HG03135 (cell line): Measurements from ENCODE around the gene GNLY.

ENCODE experiments used
- ATAC-seq: cut with Tn5 transposase; IDR thresholded peaks from one replicate; pipeline ENCODE4 v1.9.1; 2021; ENCODE audit warnings: mild to moderate bottlenecking, moderate library complexity; ENCODE audit not compliant: unreplicated experiment

GNLY gene

GRCh38 chr2:85681776-85682175, 12.4 kb upstream of the GNLY start:
- no peak for ATAC-seq

- ATAC-seq, result no peak
Measured at GRCh38 chr2:85682378-85682777, 11.8 kb upstream of the GNLY start.

GRCh38 chr2:85684380-85684779, 9.8 kb upstream of the GNLY start:
- ATAC-seq, result no peak

- no peak for ATAC-seq
Measured at GRCh38 chr2:85684806-85685205, 9.4 kb upstream of the GNLY start.

GRCh38 chr2:85690932-85691331, 3.2 kb upstream of the GNLY start:
- no peak for ATAC-seq

GRCh38 chr2:85692039-85692645, 2.0 kb upstream of the GNLY start:
- no peak for ATAC-seq

- no peak for ATAC-seq
Measured at GRCh38 chr2:85695121-85695520, 963 bp downstream of the GNLY start.

- no peak for ATAC-seq
Measured at GRCh38 chr2:85695691-85696668, 1.8 kb downstream of the GNLY start.

- ATAC-seq, result no peak
Measured at GRCh38 chr2:85697096-85697495, 2.9 kb downstream of the GNLY start.

GRCh38 chr2:85697716-85698115, 3.6 kb downstream of the GNLY start:
- no peak for ATAC-seq

GRCh38 chr2:85698184-85698879, 4.2 kb downstream of the GNLY start:
- ATAC-seq, result no peak

- no peak for ATAC-seq
Measured at GRCh38 chr2:85698880-85699254, 4.7 kb downstream of the GNLY start.

- no peak for ATAC-seq
Measured at GRCh38 chr2:85699325-85699724, 5.2 kb downstream of the GNLY start.

GRCh38 chr2:85702172-85702571, 8.0 kb downstream of the GNLY start:
- ATAC-seq, result no peak

- no peak for ATAC-seq
Measured at GRCh38 chr2:85702800-85703199, 8.6 kb downstream of the GNLY start.

GRCh38 chr2:85703329-85703728, 9.2 kb downstream of the GNLY start:
- ATAC-seq, result no peak

- ATAC-seq, result no peak
Measured at GRCh38 chr2:85704038-85704437, 9.9 kb downstream of the GNLY start.

- peak; percentile 47 for ATAC-seq
Measured at GRCh38 chr2:85704800-85705679, 10.9 kb downstream of the GNLY start.

- no peak for ATAC-seq
Measured at GRCh38 chr2:85705680-85706039, 11.5 kb downstream of the GNLY start.

GRCh38 chr2:85706063-85706462, 11.9 kb downstream of the GNLY start:
- ATAC-seq, result no peak
